ENCODE measurements around the gene UBE2L3.

GRCh38 chr22:21634844-21635243, 67.3 kb downstream of the UBE2L3 start:
- TF ChIP-seq EZH2 (IDR thresholded peaks at IDR 0.05) (no peak), POLR2AphosphoS5 (IDR thresholded peaks at IDR 0.05; ENCODE audit: borderline replicate concordance, low read depth, low read length) (no peak)
